ENCODE data around the gene GIN1.

DNA sequence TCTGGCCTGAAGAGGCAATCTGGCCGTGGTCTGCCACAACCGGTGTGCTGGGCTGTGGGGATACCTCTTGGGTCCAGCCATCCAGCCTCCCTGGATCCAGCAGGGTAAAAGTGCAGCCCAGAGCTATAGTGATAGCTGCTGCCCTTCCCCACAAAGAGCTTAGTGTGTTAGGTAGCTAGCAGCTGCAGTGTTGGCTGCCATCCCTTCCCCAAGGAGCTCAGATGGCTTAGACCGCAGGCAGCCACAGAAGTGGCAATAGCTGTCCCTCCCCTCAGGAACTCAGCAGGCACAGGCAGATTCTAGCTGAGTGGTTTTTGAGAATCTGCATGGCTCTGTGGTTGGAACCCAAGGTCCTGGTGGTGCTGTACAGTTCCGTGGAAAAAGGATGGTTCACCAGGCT is 40.1 kb downstream of the GIN1 start:
- TF ChIP-seq NFIC (IDR thresholded peaks at IDR 0.05; ENCODE audit: low read depth, low read length) (no peak), EP300 (IDR thresholded peaks at IDR 0.05; ENCODE audit: borderline replicate concordance in 1 of 2, control insufficient read depth in 1 of 2, low read depth in 2 of 2, low read length in 2 of 2) (no peak), SUZ12 (IDR thresholded peaks at IDR 0.05; ENCODE audit: unreplicated experiment) (no peak), ZNF274 (IDR thresholded peaks at IDR 0.05; ENCODE audit: insufficient read depth, insufficient read length) (no peak), POLR2AphosphoS5 (IDR thresholded peaks at IDR 0.05; ENCODE audit: low read length) (no peak), ZNF207 (IDR thresholded peaks at IDR 0.05; ENCODE audit: borderline replicate concordance) (no peak), EZH2 (IDR thresholded peaks at IDR 0.05; ENCODE audit: borderline replicate concordance, control insufficient read depth, low read depth, low read length) (no peak), SMC3 (IDR thresholded peaks at IDR 0.05; ENCODE audit: borderline replicate concordance, low read length) (no peak)
- TF ChIP-seq, protein P1, sequence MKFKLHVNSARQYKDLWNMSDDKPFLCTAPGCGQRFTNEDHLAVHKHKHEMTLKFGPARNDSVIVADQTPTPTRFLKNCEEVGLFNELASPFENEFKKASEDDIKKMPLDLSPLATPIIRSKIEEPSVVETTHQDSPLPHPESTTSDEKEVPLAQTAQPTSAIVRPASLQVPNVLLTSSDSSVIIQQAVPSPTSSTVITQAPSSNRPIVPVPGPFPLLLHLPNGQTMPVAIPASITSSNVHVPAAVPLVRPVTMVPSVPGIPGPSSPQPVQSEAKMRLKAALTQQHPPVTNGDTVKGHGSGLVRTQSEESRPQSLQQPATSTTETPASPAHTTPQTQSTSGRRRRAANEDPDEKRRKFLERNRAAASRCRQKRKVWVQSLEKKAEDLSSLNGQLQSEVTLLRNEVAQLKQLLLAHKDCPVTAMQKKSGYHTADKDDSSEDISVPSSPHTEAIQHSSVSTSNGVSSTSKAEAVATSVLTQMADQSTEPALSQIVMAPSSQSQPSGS (IDR thresholded peaks at IDR 0.05; ENCODE audit: low read length), result no peak
- TF ChIP-seq, protein P2, sequence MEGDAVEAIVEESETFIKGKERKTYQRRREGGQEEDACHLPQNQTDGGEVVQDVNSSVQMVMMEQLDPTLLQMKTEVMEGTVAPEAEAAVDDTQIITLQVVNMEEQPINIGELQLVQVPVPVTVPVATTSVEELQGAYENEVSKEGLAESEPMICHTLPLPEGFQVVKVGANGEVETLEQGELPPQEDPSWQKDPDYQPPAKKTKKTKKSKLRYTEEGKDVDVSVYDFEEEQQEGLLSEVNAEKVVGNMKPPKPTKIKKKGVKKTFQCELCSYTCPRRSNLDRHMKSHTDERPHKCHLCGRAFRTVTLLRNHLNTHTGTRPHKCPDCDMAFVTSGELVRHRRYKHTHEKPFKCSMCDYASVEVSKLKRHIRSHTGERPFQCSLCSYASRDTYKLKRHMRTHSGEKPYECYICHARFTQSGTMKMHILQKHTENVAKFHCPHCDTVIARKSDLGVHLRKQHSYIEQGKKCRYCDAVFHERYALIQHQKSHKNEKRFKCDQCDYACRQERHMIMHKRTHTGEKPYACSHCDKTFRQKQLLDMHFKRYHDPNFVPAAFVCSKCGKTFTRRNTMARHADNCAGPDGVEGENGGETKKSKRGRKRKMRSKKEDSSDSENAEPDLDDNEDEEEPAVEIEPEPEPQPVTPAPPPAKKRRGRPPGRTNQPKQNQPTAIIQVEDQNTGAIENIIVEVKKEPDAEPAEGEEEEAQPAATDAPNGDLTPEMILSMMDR (IDR thresholded peaks at IDR 0.05 in 2 of 3, conservative IDR thresholded peaks at IDR 0.05 in 1 of 3; ENCODE audit: control insufficient read depth in 2 of 3, extremely low read depth in 1 of 3, insufficient read depth in 1 of 3, low read depth in 3 of 3, low read length in 3 of 3), result no peak
- TF ChIP-seq, protein P3, sequence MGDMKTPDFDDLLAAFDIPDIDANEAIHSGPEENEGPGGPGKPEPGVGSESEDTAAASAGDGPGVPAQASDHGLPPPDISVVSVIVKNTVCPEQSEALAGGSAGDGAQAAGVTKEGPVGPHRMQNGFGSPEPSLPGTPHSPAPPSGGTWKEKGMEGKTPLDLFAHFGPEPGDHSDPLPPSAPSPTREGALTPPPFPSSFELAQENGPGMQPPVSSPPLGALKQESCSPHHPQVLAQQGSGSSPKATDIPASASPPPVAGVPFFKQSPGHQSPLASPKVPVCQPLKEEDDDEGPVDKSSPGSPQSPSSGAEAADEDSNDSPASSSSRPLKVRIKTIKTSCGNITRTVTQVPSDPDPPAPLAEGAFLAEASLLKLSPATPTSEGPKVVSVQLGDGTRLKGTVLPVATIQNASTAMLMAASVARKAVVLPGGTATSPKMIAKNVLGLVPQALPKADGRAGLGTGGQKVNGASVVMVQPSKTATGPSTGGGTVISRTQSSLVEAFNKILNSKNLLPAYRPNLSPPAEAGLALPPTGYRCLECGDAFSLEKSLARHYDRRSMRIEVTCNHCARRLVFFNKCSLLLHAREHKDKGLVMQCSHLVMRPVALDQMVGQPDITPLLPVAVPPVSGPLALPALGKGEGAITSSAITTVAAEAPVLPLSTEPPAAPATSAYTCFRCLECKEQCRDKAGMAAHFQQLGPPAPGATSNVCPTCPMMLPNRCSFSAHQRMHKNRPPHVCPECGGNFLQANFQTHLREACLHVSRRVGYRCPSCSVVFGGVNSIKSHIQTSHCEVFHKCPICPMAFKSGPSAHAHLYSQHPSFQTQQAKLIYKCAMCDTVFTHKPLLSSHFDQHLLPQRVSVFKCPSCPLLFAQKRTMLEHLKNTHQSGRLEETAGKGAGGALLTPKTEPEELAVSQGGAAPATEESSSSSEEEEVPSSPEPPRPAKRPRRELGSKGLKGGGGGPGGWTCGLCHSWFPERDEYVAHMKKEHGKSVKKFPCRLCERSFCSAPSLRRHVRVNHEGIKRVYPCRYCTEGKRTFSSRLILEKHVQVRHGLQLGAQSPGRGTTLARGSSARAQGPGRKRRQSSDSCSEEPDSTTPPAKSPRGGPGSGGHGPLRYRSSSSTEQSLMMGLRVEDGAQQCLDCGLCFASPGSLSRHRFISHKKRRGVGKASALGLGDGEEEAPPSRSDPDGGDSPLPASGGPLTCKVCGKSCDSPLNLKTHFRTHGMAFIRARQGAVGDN (IDR thresholded peaks at IDR 0.05), result no peak
